Testis (tissue), 2 donors: Measurements from ENCODE around the gene HERC5.

Source experiments
- POLR2A ChIP-seq: fragments of 450-650 bp; IDR thresholded peaks from one replicate; pipeline ENCODE4 v1.6.1; 2017; ENCODE audit warnings: antibody characterized with exemption, mild to moderate bottlenecking, moderate library complexity
- TF ChIP-seq, protein P1 (sequence below), 3 experiments: fragments of 450-650 bp in 2 of 3; fragments of 200-600 bp in 1 of 3; sonication (generic) in 1 of 3; IDR thresholded peaks; one replicate each; pipeline ENCODE4 v1.5.1; 2016 to 2019; ENCODE audit warnings: antibody characterized with exemption in 3 of 3, mild to moderate bottlenecking in 2 of 3, moderate library complexity in 1 of 3

DNA sequence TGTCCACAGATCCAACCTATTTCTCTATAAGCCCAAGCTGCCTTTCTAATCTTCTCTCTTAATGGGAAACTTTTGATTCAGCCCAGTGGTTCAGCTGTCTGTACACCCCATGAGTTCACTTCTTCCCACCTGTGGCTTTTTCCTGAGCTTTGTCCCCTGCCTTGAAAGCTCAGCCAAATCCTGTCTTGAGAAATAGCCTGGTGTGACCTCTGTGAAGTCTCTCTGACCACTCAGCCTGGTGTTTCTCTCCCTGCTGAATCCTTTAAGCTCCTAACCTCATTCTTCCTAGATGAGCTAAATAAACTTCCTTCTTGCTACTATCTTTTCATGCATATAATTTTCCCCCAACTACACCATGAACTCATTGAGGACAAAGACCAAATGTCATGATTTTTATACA lies 15.2 kb upstream of the HERC5 start:
- TF ChIP-seq, protein P1, sequence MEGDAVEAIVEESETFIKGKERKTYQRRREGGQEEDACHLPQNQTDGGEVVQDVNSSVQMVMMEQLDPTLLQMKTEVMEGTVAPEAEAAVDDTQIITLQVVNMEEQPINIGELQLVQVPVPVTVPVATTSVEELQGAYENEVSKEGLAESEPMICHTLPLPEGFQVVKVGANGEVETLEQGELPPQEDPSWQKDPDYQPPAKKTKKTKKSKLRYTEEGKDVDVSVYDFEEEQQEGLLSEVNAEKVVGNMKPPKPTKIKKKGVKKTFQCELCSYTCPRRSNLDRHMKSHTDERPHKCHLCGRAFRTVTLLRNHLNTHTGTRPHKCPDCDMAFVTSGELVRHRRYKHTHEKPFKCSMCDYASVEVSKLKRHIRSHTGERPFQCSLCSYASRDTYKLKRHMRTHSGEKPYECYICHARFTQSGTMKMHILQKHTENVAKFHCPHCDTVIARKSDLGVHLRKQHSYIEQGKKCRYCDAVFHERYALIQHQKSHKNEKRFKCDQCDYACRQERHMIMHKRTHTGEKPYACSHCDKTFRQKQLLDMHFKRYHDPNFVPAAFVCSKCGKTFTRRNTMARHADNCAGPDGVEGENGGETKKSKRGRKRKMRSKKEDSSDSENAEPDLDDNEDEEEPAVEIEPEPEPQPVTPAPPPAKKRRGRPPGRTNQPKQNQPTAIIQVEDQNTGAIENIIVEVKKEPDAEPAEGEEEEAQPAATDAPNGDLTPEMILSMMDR (IDR thresholded peaks at IDR 0.05): no peak
- TF ChIP-seq POLR2A: no peak
